Coronary artery (tissue), 2 donors: Measurements from ENCODE around the gene PBX2.
"Not testable (repeated sequence)": the region's sequence is repeated elsewhere in the genome, so short reads cannot be mapped to it uniquely, and the experiment has no call there.

Source experiments
- DNase-seq: peaks from one replicate; pipeline ENCODE4 v3.0.0-alpha.2; 2017; ENCODE audit warnings: low spot score
- H3K27ac ChIP-seq, 2 donors: fragments of 200-600 bp; sonication (generic); one replicate each; pipeline ENCODE4 v1.5.1; 2016 to 2019
- H3K4me3 ChIP-seq: fragments of 200-600 bp; sonication (generic); 2 replicates; pipeline ENCODE4 v1.5.1; 2016; ENCODE audit warnings: mild to moderate bottlenecking, moderate library complexity
- TF ChIP-seq, protein P1 (sequence below): fragments of 200-600 bp; sonication (generic); IDR thresholded peaks from one replicate; pipeline ENCODE4 v1.5.1; 2019; ENCODE audit warnings: antibody characterized with exemption

The PBX2 gene

DNA sequence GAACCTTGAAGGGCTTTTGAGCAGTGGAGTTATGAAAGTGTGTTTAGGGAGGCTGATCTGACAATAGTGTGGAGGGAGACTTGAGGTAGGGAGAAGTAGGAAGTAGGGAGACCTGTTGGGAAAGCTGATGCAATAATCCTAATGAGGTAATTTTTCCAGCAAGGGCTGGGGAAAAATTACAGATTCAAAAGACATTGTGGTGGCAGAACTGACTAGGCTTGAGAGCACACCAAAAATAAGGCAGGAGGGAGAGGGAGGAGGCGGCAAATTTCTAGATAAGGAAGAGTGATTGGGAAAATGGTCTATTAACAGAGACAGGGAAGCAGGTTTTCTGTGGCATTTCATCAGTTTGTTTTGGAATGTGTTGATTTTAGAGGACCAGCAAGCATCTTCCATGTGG, 43.7 kb downstream of the PBX2 start:
- Histone ChIP-seq H3K27ac (no peak overlapping the region), H3K4me3 (no peak overlapping the region)
- no peak for DNase-seq
- TF ChIP-seq, protein P1, sequence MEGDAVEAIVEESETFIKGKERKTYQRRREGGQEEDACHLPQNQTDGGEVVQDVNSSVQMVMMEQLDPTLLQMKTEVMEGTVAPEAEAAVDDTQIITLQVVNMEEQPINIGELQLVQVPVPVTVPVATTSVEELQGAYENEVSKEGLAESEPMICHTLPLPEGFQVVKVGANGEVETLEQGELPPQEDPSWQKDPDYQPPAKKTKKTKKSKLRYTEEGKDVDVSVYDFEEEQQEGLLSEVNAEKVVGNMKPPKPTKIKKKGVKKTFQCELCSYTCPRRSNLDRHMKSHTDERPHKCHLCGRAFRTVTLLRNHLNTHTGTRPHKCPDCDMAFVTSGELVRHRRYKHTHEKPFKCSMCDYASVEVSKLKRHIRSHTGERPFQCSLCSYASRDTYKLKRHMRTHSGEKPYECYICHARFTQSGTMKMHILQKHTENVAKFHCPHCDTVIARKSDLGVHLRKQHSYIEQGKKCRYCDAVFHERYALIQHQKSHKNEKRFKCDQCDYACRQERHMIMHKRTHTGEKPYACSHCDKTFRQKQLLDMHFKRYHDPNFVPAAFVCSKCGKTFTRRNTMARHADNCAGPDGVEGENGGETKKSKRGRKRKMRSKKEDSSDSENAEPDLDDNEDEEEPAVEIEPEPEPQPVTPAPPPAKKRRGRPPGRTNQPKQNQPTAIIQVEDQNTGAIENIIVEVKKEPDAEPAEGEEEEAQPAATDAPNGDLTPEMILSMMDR = no peak

DNA sequence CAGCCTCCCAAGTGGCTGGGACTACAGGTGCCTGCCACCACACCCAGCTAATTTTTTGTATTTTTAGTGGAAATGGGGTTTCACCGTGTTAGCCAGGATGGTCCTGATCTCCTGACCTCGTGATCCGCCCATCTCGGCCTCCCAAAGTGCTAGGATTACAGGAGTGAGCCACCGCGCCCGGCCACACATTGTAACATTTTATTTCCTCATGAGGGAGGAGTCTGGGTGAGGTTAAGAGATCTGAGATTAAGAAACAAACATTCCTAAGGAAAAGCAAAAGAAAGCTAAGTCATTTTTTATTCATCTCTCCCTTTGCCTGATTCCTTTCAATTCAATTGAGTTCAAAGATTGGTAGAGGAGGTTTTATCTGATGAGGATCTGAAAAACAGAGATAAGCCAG, 45.8 kb downstream of the PBX2 start:
- not testable (repeated sequence) for H3K4me3 ChIP-seq, H3K27ac ChIP-seq, DNase-seq

DNA sequence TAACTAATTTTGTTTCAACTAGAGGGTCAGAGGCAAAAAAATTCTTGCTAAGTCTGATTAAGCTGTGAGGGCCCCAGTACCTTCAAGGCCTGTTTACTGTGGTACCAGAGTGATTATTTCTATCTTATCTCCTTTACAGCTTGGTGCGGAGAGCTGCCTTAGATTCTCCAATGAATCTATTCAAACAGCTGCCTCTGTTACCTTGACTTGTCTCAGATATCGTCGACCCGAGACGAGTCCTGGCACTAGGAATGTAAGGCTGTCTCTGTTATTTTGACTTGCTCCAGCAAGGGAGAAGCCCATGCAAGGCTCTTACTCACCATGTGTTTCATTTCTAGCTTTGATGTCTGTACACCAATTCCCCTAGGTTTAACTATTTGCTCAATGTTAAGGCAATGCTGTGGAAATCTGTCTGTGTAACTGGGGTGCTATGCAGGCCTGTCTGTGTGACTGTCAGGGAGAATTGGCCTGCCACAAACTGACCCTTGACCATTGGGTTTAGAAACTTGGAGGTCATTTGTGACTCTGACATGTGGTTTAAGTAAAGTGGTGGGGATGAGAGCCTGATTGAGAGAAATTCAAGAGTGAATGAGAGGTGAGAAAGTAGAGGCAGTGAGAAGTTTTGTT, 49.5 kb downstream of the PBX2 start:
- Histone ChIP-seq H3K27ac (no peak overlapping the region), H3K4me3 (no peak overlapping the region)
- no peak for DNase-seq
- TF ChIP-seq, protein P1 = no peak

DNA sequence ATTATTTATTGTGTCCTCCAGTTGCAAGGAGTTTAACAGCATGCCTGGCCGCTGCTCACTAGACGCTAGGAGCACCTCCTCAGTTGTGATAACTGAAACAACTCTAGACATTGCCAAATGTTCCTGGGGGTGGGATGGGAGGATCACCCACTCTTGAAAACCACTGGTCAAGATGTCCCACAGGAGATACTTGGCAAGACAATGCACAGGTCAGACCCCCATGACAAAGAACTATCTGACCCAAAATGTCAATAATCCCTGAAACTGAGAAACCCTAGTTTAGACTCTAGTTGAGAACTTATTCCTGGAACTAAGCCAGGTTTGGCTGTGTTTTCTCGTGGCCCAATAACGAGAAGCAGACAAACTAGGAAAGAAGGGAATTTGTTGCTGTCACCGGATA, 50.4 kb downstream of the PBX2 start:
- no peak overlapping the region for H3K27ac ChIP-seq
- DNase-seq = no peak
- TF ChIP-seq, protein P1 = no peak

DNA sequence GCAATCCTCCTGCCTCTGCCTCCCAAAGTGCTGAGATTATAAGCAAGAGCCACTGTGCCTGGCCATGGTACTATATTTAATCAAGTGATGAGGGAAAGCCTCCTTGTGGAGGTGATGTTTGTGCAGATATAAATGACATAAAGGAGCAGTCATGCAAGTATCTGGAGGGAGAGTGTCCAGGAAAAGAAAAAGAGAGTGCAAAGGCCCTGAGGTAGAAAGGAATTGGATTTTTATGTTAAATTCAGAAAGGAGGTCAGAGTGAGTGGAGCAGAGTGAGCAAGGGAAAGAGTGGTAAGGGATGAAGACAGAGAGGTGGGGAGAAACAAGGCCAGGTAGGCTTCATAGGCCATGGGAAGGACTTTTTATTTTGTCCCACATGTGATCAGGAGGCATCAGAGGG, 52.5 kb downstream of the PBX2 start:
- TF ChIP-seq, protein P1 = no peak
- H3K4me3 ChIP-seq = no peak overlapping the region
- no peak for DNase-seq
- H3K27ac ChIP-seq = no peak overlapping the region

More for the DNA sequence above, 50.4 kb downstream of the PBX2 start:
- no peak overlapping the region for H3K4me3 ChIP-seq
